ENCODE results near the gene SLC24A3.

DNA sequence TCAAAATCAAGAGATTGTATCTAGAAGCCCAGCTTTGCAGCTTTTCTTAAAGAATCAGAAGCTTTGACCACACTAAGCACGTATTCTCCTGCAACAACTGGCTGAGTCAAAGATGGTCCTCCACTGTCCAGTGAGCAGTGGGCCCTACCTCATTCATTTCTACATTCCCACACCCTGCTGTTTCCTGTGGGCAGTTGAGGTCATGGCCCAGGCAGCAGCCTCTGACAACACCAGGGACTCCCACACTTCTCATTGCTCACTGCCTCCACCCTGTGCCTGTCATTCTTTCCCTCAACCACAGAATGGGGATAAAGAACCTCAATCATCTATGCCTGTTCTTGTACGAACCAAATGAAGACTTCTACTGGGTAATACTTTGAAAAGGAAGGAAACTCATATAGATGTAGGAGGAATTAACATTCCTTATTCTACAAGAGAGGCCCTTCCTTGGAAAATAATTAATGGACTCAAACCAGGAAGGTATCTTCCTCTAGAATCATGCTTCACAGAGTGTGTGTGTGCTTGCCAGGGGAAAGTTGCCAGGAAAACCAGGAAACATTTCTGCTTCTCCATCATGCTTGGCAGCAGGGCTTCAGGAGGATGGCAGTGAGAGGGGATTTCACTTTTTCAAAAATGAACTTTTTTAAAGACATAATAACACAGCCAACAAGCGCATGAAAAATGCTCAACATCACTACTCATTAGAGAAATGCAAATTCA lies 353.9 kb downstream of the SLC24A3 start:
- TF ChIP-seq EZH2 (IDR thresholded peaks at IDR 0.05) (no peak), POLR2AphosphoS5 (IDR thresholded peaks at IDR 0.05; ENCODE audit: borderline replicate concordance, low read depth, low read length) (no peak), FOXP2 (optimal IDR thresholded peaks at IDR 0.05; ENCODE audit: control extremely low read depth, extremely low read length, insufficient read depth) (no peak)
